ENCODE results near the gene SPPL2B.
A peak's percentile ranks its signal among the peaks of the same experiment; 100 is the strongest.

Gene SPPL2B

DNA sequence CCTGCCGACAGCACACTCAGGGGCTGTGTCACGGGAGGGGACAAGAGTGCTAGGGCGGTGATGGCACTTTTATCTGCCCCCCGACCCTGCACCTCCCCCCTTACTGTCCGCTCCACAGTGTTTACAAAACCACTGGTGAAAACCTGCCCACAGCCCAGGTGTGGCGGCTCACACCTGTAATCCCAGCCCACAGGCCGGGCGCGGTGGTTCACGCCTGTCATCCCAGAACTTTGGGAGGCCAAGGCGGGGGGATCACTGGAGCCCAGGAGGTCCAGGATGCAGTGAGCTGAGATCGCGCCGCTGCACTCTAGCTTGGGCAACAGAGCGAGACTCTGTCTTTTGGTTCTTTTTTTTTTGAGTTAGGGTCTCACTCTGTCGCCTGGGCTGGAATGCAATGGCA lies 32.3 kb upstream of the SPPL2B start:
- no peak overlapping the region for H3K4me3 ChIP-seq (ENCODE audit: low read depth, low read length)
- no peak for DNase-seq (ENCODE audit: low read depth)

DNA sequence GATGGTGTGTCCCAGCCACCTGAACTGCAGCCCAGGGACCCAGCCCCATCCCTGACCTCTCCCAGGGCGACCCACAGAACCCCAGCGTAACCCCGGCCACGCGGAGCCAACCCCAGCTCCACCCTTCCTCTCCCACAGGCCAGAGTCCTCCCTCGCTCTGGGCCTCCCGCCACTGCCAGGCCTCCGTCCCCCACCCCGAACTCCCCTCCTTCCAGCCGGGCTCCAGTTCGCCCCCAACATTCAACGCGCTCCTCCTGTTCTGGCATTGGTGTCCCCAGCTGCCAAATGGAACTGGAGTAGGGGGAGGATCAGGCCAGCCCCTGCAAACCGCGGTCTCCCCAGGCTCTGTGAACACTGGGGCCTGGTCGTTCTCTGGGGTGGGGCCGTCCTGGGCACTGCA lies 28.0 kb upstream of the SPPL2B start:
- no peak overlapping the region for H3K4me3 ChIP-seq (ENCODE audit: low read depth, low read length)
- no peak for DNase-seq (ENCODE audit: low read depth)

DNA sequence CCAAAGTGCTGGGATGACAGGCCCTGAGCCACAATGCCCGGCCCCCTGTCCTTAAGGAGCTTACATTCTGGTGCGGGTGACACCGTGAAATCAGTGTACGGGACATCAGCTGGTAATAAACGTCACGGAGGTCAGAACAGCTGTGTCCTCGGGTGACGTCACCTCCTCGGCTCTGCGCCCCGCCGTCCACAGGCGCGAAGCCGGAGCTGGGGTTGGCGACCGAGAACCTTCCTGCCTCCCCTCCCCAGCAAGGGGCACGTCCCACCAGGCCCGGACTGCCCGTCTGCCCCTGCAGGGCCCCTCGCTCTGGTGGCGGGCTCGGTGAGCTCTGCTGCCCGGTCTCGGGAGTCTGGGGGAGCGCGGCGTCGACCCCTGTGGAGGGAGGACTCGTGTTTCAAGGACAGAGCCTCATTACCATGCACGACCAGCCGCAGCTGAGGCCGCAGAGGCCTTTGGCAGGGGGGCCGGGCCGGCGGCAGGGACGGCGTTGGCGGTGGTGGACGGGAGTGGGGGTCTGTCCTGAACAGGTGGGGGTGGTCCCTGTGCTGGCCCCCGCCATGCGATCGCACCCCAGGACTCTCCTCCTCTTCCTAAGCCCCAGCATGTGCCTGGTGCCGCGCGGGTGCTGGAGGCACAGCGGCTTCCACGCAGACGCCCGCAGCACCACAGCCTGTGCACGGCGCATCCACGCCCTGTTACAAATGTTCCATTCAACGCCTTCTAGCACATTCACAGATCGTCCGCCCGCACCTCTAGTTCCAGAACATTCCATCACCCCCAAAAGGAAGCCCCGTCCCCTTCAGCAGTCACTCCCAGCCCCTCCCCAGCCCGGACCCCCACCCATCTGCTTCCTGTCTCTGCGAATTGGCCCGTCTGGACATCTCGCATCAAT lies 25.9 kb upstream of the SPPL2B start:
- DNase-seq (ENCODE audit: low read depth), result no peak
- H3K4me3 ChIP-seq (ENCODE audit: low read depth, low read length), result no peak overlapping the region

DNA sequence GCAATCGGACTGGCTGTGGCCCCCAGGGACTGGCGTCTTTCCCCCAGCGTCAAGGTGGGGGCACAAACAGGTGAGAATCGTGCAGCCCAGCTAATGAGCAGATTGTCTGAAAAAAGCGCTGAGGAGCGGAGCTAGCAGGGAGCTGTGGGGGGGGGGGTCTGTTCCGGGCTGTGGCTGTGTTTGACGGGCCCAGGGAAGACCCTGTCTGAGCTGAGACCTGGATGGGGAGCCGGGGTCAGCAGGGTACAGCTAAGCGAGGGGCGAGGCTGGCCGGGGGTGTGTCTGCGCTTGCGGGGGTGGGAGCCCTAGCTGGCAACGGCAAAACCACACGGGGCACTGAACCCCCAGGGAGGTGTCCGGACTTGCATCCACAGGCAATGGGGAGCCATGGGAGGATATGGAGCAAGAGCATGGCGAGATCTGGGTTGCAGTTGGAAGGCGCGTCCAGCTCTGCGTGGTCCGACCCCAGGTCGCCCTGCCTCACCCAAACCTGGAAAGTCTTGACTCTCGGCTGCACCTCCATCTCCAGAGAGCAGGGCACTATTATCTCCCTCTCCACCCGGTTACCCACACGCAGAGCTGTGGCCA lies 25.2 kb upstream of the SPPL2B start:
- no peak overlapping the region for H3K4me3 ChIP-seq (ENCODE audit: low read depth, low read length)
- DNase-seq (ENCODE audit: low read depth), result no peak

DNA sequence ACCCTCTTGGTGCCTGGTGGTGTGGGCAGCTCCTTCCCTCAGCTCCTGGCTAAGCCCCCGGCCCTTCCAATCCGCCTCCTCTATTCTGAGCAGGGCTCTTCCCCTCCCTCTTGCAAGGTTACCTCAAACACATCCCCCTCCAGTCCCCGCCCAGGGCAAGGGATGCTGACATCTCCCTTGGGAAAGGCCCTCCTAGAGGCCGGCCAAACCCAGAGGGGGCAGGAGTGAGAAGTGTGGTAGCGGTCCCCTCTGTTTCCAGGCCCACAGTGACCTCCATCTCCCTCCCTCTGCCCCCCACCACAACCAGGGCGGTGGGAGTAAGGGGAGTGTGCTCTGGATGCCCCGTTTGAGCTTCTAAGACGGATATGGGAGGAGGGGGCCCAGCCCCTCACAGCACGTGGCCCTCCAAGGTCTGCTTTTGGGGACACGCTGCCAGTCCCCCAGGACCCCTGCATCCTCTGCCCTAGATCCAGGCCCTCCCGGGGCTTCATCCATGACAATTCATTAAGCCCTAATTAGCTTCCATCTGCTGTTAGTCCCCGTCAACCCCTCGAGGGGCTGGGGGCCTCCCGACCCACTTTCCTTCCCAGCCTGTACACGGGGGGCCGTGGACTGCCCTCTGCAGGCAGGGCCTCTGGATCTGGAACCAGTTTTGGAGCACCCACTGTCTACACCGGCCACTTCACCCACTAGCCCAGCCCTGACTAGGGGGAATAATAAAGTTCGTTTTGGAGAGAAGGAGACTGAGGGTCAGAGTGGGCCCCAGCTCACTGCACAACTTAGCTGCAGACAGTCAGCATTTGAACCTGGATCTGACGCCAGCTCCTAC lies 22.8 kb upstream of the SPPL2B start:
- no peak overlapping the region for H3K4me3 ChIP-seq (ENCODE audit: low read depth, low read length)
- no peak for DNase-seq (ENCODE audit: low read depth)

DNA sequence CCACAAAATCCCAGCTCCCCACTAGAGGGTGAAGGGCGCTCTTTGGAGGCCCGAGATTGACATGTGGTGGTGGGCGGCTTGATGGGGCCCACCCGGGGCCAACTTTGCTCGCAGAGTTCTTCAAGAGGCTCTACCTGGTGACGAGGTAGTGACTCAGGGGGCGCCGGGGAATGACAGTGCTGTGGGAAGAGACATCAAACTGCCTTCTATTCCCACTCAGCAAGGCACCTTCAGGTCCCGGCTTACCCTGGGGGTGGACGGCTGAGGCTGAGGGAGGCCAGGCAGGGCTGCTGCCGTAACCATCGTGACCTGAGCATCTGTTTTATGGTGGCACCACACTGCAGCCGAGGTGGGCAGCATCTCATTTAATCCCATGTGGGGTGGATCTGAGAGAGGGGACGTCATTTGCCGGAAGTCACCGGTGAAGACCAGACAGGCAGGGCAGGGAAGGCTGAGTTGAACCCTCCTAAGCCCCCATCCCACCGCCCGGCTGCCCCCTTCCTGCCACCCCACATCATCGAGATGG lies 22.1 kb upstream of the SPPL2B start:
- no peak overlapping the region for H3K4me3 ChIP-seq (ENCODE audit: low read depth, low read length)
- no peak for DNase-seq (ENCODE audit: low read depth)

DNA sequence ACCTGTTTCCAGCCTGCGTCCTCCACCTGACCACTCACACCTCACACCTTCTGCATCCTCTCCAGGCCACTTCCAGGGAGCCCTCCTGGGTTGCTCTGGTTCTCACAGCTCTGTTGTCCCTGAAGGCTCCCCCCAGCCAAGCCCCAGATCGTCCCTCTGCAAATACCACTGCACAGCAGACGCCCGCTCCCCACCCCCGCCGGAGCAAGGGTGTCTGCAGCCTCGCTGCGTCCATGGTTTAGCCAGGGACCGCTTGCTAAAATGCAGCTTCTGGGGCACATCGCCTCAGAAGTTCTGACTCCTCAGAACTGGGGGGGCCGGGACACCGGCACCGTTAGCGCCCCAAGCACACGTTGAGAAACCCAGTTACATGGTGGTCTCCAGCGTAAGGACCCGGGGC lies 21.5 kb upstream of the SPPL2B start:
- DNase-seq (ENCODE audit: low read depth), result no peak
- H3K4me3 ChIP-seq (ENCODE audit: low read depth, low read length), result no peak overlapping the region

DNA sequence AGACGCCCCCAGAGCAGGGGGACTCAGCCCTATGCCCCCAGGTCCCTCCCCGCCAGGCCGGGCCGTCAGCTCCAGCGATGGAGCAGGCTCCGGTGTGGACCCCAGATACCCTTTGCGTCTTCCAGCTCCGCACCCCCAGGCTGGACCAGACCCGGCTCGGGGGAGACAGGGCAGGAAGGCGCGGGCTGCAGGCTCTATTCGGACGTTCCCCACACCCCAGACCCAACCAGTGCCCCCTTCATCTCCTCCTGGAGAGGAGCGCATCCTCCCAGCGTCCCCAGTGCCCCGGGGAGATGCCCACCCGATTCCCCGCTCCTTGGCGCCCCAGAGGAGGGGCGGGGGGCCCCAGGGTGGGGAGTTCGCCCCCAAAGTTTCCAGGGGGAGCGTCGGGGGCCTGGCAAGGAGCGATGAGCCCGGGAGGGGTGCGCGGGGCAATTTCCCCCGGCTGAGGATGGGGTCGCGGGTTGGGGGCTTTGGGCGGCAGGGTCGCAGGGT lies 20.9 kb upstream of the SPPL2B start:
- peak overlapping the region; percentile 17 for H3K4me3 ChIP-seq (ENCODE audit: low read depth, low read length)

DNA sequence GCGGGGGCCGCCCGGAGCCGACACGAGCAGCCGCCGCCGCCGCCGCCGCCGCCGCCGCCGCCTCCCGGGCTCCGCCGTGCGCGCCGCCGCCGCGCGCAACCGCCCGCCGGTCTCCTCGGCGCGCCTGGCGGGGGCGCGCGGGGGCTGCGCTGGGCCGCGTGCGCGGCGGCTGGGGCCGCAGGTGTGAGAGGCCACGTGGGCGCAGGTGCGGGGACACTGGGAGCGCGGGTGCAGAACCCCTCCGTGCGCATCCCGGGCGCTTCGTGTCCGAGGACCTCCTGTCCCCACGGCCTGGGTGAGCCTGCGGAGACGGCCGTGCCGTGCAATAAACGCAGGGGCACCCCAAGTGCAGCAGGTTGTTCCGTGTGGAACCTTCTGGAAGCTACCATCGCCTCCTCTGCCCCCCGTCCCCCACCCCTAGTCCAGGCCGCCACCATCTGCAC lies 20.3 kb upstream of the SPPL2B start, which contains the start of gene LINGO3:
Gene LINGO3 (minus strand): TSS at position 41 of the 443 bp plus-strand sequence. CDS start 16,378 bp downstream, outside the sequence.
- peak within 1 kb of the TSS; percentile 34 for H3K4me3 ChIP-seq (ENCODE audit: low read depth, low read length)
- no peak for DNase-seq (ENCODE audit: low read depth)

More for the DNA sequence above, 20.9 kb upstream of the SPPL2B start:
- no peak for DNase-seq (ENCODE audit: low read depth)

DNA sequence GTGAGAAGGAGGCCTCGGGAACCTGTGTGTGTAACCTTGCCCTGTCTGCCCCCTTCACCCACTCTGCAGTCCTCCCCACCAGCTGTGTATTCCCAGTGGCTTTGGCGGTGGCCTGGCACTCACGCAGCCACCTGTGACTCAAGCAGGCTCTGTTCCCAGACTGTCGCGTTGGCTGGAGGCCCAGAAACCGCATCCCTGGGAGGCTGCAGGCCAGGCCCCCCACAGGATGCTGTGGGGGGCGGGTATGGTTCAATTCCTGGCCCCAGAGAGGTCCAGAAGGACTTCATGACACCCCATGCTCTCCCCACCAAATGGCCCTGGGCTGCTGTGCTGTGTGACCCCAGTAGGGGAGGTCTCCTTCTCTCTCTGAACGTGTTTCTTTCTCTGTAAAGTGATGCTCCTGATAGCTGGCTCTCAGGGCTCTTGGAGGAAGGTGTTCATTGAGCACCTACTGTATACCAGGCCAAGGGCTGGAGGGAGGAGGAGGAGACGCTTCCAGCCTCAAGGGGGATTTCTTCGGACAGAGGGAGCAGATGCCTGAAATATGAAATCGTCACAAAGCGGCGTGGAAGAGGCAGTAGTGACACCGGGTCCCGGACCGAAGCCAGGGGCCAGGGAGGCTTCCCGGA lies 18.6 kb upstream of the SPPL2B start:
- no peak for DNase-seq (ENCODE audit: low read depth)
- H3K4me3 ChIP-seq (ENCODE audit: low read depth, low read length), result no peak overlapping the region

DNA sequence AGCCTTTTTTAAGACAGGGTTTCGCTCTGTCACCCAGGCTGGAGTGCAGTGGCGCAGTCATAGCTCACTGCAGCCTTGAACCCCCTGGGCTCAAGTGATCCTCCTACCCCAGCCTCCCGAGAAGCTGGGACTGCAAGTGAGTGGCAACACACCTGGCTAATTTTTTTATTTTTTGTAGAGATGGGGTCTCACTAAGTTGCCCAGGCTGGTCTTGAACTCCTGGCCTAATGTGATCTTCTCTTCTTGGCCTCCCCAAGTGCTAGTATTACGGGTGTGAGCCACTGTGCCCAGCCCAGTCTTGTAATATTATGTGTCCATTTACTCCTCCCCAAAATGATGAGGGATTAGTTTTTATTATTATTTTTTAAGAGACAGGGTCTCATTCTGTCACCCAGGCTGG lies 17.4 kb upstream of the SPPL2B start:
- DNase-seq (ENCODE audit: low read depth), result no peak
- H3K4me3 ChIP-seq (ENCODE audit: low read depth, low read length), result no peak overlapping the region

DNA sequence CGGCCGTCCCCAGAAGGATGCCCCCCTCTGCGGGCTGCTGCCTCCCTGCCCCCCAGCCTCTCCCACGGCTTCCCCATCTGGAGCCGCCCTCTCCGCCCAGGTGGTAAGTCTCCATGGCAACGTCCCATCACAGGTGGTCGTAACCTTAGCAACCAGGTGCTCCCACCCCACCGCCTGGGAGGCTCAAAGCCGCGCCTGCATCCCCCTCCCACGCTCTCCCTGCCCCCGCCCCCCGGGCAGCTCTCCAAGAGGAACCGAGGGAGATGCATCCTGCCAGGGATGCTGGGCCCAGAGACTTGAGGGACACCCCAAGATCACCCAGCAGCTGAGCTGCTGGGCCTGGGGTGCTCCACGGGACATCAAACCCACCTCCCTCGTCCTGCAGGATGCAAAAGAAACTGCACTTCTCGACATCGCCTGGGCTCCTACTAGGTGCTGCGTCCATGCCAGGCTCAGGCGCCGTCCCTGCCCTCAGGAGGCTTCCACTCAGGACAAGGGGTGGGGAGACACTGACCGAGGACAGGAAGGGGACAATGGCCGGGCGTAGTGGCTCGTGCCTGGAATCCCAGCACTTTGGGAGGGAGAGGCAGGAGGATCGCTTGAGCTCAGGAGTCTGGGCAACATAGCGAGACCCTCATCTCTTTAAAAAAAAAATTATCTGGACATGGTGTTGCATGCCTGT lies 15.5 kb upstream of the SPPL2B start:
- no peak overlapping the region for H3K4me3 ChIP-seq (ENCODE audit: low read depth, low read length)
- no peak for DNase-seq (ENCODE audit: low read depth)

DNA sequence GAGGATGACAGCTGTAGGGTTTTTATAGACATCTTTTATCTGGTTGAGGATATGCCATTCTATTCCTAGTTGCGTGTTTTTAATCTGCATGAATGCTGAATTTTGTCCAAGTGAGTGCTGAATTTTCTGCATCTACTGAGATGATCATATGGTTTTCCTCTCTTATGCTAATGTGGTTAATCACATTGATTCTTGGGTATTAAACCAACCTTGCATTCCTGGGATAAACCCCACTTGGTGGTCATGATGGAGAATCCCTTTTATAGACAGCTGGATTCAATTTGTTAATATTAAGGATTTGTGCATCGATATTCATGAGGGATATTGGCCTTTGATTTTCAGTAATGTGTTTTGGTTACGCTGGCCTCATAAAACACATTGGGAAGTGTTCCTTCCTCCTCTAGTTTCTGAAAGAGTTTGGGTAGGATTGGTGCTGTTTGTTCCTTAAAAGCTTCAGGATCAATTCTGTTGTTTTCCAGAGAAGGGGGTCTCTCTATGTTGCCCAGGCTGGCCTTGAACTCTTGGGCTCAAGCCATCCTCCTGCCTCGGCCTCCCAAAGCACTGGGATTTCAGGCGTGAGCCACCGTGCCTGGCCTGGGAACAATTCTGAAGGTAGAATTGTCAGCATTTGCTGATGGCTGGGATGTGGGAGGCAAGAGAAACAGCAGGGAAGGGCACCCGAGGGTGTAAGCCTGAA lies 13.2 kb upstream of the SPPL2B start:
- H3K4me3 ChIP-seq (ENCODE audit: low read depth, low read length), result no peak overlapping the region
- no peak for DNase-seq (ENCODE audit: low read depth)

DNA sequence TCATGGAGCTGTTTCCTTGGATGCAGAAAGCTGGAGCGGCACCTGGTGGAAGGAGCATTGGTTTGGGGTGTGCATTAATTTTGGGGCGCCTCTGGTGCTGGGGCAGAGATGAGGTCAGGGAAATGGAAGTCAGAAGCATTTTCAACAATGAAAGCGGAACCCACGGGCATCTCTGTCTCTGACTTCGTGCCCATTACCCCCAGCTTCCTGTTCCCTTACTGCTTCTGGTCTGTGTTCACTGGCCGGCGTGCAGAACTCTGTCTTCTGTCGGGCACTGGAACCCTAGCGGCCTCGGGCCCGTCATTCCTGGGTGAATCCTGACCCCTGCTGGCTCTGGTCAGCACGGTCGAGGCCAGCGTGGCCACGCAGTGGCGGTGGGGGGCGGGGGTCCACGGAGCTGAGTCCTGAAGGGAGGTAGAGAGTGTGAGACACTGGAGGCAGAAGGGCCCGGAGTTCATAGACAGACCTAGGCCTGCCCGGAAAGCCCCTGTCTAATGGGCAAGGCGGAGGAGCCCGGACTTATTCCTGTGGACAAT lies 12.6 kb upstream of the SPPL2B start:
- no peak for DNase-seq (ENCODE audit: low read depth)
- no peak overlapping the region for H3K4me3 ChIP-seq (ENCODE audit: low read depth, low read length)

DNA sequence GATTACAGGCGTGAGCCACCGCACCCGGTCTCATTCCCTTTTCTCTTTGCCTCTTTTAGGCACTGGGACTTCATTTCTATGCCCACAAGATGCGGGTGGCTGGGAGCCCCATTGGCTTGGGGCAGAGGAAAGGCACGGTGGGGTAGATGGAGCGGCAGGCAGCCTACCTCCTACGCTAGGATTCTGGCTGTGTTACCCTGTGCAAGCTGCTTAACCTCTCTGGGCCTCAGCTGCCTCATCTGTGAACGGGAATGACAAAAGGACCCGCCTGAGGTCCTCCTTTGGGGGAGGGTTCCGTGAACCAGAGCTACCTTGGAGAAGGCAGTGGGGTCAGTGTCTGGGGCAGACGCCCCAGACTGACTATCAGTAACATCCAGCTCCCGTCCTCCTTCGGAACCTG lies 11.2 kb upstream of the SPPL2B start:
- no peak overlapping the region for H3K4me3 ChIP-seq (ENCODE audit: low read depth, low read length)
- no peak for DNase-seq (ENCODE audit: low read depth)

DNA sequence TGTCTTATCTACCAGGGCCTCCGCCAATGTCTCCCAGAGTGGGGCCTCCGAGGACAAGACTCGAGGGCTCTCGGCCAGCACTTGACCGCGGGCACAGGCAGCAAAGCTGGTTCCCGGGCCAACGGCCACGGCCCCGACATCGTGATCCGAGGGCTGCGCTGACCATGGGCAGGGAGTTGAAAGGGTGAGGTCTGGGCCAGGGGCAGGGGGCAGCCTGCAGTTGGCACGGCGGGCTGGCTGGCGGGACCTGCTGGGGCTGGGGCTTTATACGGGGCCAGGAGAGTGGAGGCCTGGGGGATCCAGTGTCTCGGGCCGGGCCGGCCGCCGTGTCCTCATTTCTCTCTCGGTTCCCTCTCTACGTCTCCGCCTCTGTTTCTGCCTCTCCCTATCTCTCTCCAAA lies 10.7 kb upstream of the SPPL2B start:
- H3K4me3 ChIP-seq (ENCODE audit: low read depth, low read length), result no peak overlapping the region
- no peak for DNase-seq (ENCODE audit: low read depth)

DNA sequence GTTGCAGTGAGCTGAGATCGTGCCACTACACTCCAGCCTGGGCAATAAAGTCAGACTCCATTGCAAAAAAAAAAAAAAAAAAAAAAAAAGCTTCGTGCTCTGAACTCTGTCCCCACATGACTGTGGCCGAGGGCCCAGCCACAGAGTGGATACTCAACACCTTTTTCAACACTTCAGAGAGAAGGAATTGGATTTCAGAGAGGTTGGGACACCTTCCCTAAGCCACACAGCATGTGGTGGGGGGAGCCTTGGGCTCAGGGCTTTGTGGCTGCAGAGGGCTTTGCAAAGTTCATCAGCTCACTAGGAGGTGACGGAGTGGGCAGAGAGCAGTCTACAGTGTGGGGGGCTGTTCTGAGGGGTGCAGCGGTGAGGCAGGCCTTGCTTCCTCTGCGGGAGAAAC lies 9.6 kb upstream of the SPPL2B start:
- H3K4me3 ChIP-seq (ENCODE audit: low read depth, low read length), result no peak overlapping the region
- DNase-seq (ENCODE audit: low read depth), result no peak

DNA sequence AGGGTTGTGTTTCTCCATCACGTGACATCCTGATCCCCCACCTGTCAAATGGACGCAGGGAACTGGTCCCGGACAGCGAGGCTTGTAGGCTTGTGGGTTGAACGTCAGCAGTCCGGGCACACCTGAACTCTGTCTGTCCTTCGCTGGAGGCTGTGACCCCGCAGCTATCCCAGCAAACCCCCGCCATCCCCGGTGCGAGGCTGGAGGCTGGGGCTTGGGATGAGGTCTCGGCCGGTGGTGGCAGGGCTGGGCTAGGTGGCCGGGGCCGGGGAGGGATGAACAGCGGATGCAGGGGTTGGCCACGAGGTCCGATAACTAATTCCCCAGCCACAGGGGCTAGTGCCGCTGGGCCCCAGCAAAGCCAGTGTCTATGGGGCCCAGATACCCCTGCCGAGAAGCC lies 8.9 kb upstream of the SPPL2B start:
- no peak for DNase-seq (ENCODE audit: low read depth)
- H3K4me3 ChIP-seq (ENCODE audit: low read depth, low read length), result no peak overlapping the region
